B cell (primary cell): ENCODE results near the gene STK33. TPM values are rescaled to one million over a fixed set of nuclear protein-coding genes. Genes with fewer than 3 reads are reported as not detected.

ENCODE experiments used
- ATAC-seq: fragments of 200-7000 bp; cut with Tn5 transposase; one replicate; pipeline ENCODE4 v1.10.0; 2021; ENCODE audit warnings: low read depth, mild to moderate bottlenecking, moderate number of reproducible peaks, moderate library complexity
- CTCF ChIA-PET: fragments of 350-600 bp; sonication (Branson Sonifier 250); formaldehyde crosslinking; loops from one replicate; lab custom pipeline; 2021; ENCODE audit warnings: antibody characterized with exemption, inconsistent platforms; lab: Charles Lee
- POLR2A ChIA-PET: fragments of 350-600 bp; sonication (Branson Sonifier 250); formaldehyde crosslinking; loops from one replicate; lab custom pipeline; 2021; ENCODE audit warnings: antibody characterized with exemption; lab: Charles Lee
- DNase-seq: peaks from one replicate; pipeline ENCODE4 v3.0.0; 2013
- H2AFZ ChIP-seq: 2 replicates; pipeline ENCODE4 v1.6.1; 2012; ENCODE audit warnings: mild to moderate bottlenecking, low read depth, low read length; ENCODE audit not compliant: insufficient read depth, poor library complexity, severe bottlenecking
- H3K27ac ChIP-seq, 2 donors: 1 replicate in 1 of 2; 2 replicates in 1 of 2; pipeline ENCODE4 v1.5.1; 2012 to 2013; ENCODE audit warnings: low read length in 2 of 2, mild to moderate bottlenecking in 2 of 2, moderate library complexity in 1 of 2
- H3K27me3 ChIP-seq, 4 experiments: fragments of 200-600 bp in 1 of 4; sonication (generic) in 1 of 4; replicated peaks in 1 of 4; 1 replicate in 2 of 4; 2 replicates in 2 of 4; pipeline versions ENCODE4 v1.6.1 to v1.7.0; 2013 to 2016; ENCODE audit warnings: low read length in 3 of 4, mild to moderate bottlenecking in 2 of 4, mixed read lengths in 1 of 4, moderate library complexity in 1 of 4; ENCODE audit not compliant: insufficient read depth in 4 of 4, control insufficient read depth in 3 of 4; ENCODE audit errors: control extremely low read depth in 1 of 4
- H3K36me3 ChIP-seq, 2 experiments: replicated peaks in 1 of 2; 1 replicate in 1 of 2; 2 replicates in 1 of 2; pipeline versions ENCODE4 v1.6.1 to v1.7.1; 2013; ENCODE audit warnings: low read length in 1 of 2; ENCODE audit not compliant: insufficient read depth in 2 of 2, control insufficient read depth in 1 of 2; ENCODE audit errors: control extremely low read depth in 1 of 2, extremely low read depth in 1 of 2
- H3K4me1 ChIP-seq, 2 donors: fragments of 200-600 bp in 1 of 2; sonication (generic) in 1 of 2; 1 replicate in 1 of 2; 2 replicates in 1 of 2; pipeline versions ENCODE4 v1.5.1 to v1.6.1; 2013 to 2017; ENCODE audit warnings: low read length in 2 of 2; ENCODE audit not compliant: control insufficient read depth in 2 of 2, insufficient read depth in 2 of 2
- H3K4me2 ChIP-seq: replicated peaks from 2 replicates; pipeline ENCODE3; 2012; ENCODE audit warnings: mild to moderate bottlenecking, low read depth, low read length; ENCODE audit not compliant: poor library complexity, severe bottlenecking
- H3K4me3 ChIP-seq, 5 experiments: fragments of 200-600 bp in 1 of 5; sonication (generic) in 1 of 5; 1 replicate in 3 of 5; 2 replicates in 2 of 5; pipeline versions ENCODE4 v1.5.1 to v1.7.0; 2011 to 2016; ENCODE audit warnings: low read length in 4 of 5, mild to moderate bottlenecking in 4 of 5, low read depth in 2 of 5, control low read depth in 1 of 5, moderate library complexity in 1 of 5; ENCODE audit not compliant: insufficient read depth in 1 of 5; ENCODE audit errors: control extremely low read depth in 1 of 5, extremely low read depth in 1 of 5
- H3K79me2 ChIP-seq: fragments of 200-600 bp; sonication (generic); one replicate; pipeline ENCODE4 v1.6.0; 2016; ENCODE audit warnings: low read length; ENCODE audit not compliant: control insufficient read depth, insufficient read depth
- H3K9ac ChIP-seq: fragments of 200-600 bp; sonication (generic); 2 replicates; pipeline ENCODE4 v1.6.1; 2017; ENCODE audit warnings: mild to moderate bottlenecking, low read length, moderate library complexity
- H3K9me3 ChIP-seq, 3 donors: one replicate each; pipeline versions ENCODE4 v1.6.1 to v1.7.1; 2013; ENCODE audit warnings: low read length in 2 of 3; ENCODE audit not compliant: control insufficient read depth in 2 of 3, insufficient read depth in 1 of 3; ENCODE audit errors: control extremely low read depth in 1 of 3
- H4K20me1 ChIP-seq: 2 replicates; pipeline ENCODE4 v1.6.0; 2012; ENCODE audit warnings: mild to moderate bottlenecking, low read length; ENCODE audit not compliant: insufficient read depth, control insufficient read depth, poor library complexity, severe bottlenecking
- H3K27ac Mint-ChIP-seq: one replicate; pipeline ENCODE4 v1.8.0; 2021; ENCODE audit warnings: mixed read lengths
- H3K27me3 Mint-ChIP-seq: one replicate; pipeline ENCODE4 v1.8.0; 2021; ENCODE audit warnings: mixed read lengths
- H3K4me1 Mint-ChIP-seq: one replicate; pipeline ENCODE4 v1.8.0; 2021; ENCODE audit warnings: mixed read lengths
- H3K4me3 Mint-ChIP-seq: one replicate; pipeline ENCODE4 v1.8.0; 2021; ENCODE audit warnings: mixed read lengths
- H3K9me3 Mint-ChIP-seq: one replicate; pipeline ENCODE4 v1.8.0; 2022; ENCODE audit warnings: mixed read lengths; ENCODE audit not compliant: insufficient read depth
- EZH2 ChIP-seq: IDR thresholded peaks from 2 replicates; pipeline ENCODE4 v1.6.1; 2012; ENCODE audit warnings: borderline replicate concordance, low read depth, mild to moderate bottlenecking, moderate library complexity, low read length; ENCODE audit not compliant: insufficient read depth, poor library complexity, severe bottlenecking
- WGBS: methylation state at CpG from one replicate; pipeline ENCODE4 v1.1.5; 2013; ENCODE audit warnings: missing lambda C conversion rate; ENCODE audit not compliant: insufficient coverage; 5-methylcytosine and 5-hydroxymethylcytosine counted together
- intact Hi-C: fragments of 100-400 bp; cut with micrococcal nuclease; formaldehyde crosslinking; loops from one replicate; pipeline ENCODE4 v1.10.0; 2022
- polyA plus RNA-seq: library from polyadenylated mRNA; depleted of rRNA; stranded (reverse); fragments of >200 nt; gene quantifications from 2 replicates; pipeline ENCODE4 v1.2.3, GENCODE V29; 2012
- total RNA-seq, 2 donors: library from RNA; stranded (reverse); fragments of 120-200 nt in 1 of 2; gene quantifications; 1 replicate in 1 of 2; 2 replicates in 1 of 2; pipeline versions ENCODE4 v1.2.3 to v1.2.4, GENCODE V29; 2013 to 2022
- TF ChIP-seq, protein P1 (sequence below): fragments of 200-600 bp; IDR thresholded peaks from one replicate; pipeline ENCODE4 v1.8.0; 2022; ENCODE audit warnings: antibody characterized with exemption, mild to moderate bottlenecking

Gene STK33
- total and polyA plus RNA-seq, 2 donors (not counting 1 experiment from before 2014, with no cell fraction given), result 3.1 to 9.3 TPM

DNA sequence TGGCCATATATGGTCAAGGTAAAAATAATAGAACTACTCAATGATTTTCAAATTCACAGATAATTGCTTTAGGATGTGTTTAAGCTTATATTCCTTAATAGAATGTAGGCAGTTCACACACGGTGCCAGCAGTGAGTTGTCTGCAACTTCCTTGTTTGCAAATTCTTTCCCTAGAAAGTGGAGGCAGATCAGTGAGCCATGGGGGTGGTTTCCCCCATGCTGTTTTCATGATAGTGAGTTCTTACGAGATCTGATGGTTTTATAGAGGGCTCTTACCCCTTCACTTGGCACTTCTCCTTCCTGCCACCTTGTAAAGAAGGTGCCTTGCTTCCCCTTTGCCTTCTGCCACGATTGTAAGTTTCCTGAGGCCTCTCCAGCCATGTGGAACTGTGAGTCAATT is 218.6 kb downstream of the STK33 start:
- Mint-ChIP-seq H3K27me3 (peaks cover 4% of the 10 kb centered on the region), H3K9me3 (no peaks in the 10 kb centered on the region), H3K4me3 (no peak overlapping the region), H3K27ac (no peak overlapping the region), H3K4me1 (peaks cover 5% of the 10 kb centered on the region)
- ATAC-seq (no peak), DNase-seq (peak; percentile 23)
- peaks cover 0 to 2% (median 0%) of the 10 kb centered on the region in 3 donors for H3K9me3 ChIP-seq
- POLR2A ChIA-PET, result no interaction called here
- no peak overlapping the region for H3K4me2 ChIP-seq
- H3K27ac ChIP-seq, result no peak overlapping the region
- H3K9ac ChIP-seq, result no peak overlapping the region
- no CpG with 5 or more reads among the region's 3 CpGs for WGBS
- H3K4me3 ChIP-seq, result no peak overlapping the region
- H4K20me1 ChIP-seq, result no peaks in the 10 kb centered on the region
- H3K36me3 ChIP-seq, result no peaks in the 10 kb centered on the region
- H3K4me1 ChIP-seq, result peaks cover 7 to 11% of the 10 kb centered on the region in 2 donors
- CTCF ChIA-PET, result no interaction called here
- H3K27me3 ChIP-seq, result no peaks in the 10 kb centered on the region
- no peak overlapping the region for H2AFZ ChIP-seq
- TF ChIP-seq, protein P1, sequence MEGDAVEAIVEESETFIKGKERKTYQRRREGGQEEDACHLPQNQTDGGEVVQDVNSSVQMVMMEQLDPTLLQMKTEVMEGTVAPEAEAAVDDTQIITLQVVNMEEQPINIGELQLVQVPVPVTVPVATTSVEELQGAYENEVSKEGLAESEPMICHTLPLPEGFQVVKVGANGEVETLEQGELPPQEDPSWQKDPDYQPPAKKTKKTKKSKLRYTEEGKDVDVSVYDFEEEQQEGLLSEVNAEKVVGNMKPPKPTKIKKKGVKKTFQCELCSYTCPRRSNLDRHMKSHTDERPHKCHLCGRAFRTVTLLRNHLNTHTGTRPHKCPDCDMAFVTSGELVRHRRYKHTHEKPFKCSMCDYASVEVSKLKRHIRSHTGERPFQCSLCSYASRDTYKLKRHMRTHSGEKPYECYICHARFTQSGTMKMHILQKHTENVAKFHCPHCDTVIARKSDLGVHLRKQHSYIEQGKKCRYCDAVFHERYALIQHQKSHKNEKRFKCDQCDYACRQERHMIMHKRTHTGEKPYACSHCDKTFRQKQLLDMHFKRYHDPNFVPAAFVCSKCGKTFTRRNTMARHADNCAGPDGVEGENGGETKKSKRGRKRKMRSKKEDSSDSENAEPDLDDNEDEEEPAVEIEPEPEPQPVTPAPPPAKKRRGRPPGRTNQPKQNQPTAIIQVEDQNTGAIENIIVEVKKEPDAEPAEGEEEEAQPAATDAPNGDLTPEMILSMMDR, result no peak
- no peak for TF ChIP-seq EZH2
- intact Hi-C loops, result no loop called here
- H3K79me2 ChIP-seq, result no peaks in the 10 kb centered on the region

DNA sequence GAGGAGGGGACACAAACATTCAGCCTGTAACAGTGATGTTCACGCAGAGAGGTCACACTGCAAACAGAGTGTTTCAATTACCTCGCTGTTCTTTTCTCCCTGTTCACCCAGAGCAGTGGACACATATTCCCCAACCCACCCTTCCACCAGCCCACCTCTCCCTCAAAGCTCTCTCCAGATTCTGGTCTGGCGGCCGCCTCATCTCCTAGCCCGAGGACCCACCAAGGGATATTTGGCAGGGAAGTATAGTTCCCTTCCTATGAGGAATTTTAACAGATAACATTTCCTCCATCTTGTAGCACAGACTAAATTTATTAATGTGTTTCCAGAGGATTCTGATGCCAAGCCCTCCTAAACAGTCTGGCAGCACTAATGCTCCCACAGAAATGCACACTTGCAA is 219.3 kb downstream of the STK33 start:
- no peaks in the 10 kb centered on the region for H4K20me1 ChIP-seq
- no peaks in the 10 kb centered on the region for H3K36me3 ChIP-seq
- DNase-seq (no peak), ATAC-seq (no peak)
- no peak overlapping the region for H3K4me3 Mint-ChIP-seq
- H2AFZ ChIP-seq, result no peak overlapping the region
- no peaks in the 10 kb centered on the region for H3K79me2 ChIP-seq
- peaks cover 7 to 11% of the 10 kb centered on the region in 2 donors for H3K4me1 ChIP-seq
- H3K4me3 ChIP-seq, result no peak overlapping the region
- intact Hi-C loops, result no loop called here
- WGBS, result no CpG with 5 or more reads among the region's 5 CpGs
- no peaks in the 10 kb centered on the region for H3K27me3 ChIP-seq
- H3K9ac ChIP-seq, result no peak overlapping the region
- ChIA-PET POLR2A (no interaction called here), CTCF (no interaction called here)
- H3K27ac ChIP-seq, result no peak overlapping the region
- TF ChIP-seq, protein P1, result no peak
- TF ChIP-seq EZH2, result no peak
- H3K9me3 ChIP-seq, result peaks cover 0 to 2% (median 0%) of the 10 kb centered on the region in 3 donors
- peaks cover 4% of the 10 kb centered on the region for H3K27me3 Mint-ChIP-seq
- H3K4me2 ChIP-seq, result no peak overlapping the region
- H3K27ac Mint-ChIP-seq, result no peak overlapping the region
- H3K9me3 Mint-ChIP-seq, result no peaks in the 10 kb centered on the region
- peaks cover 5% of the 10 kb centered on the region for H3K4me1 Mint-ChIP-seq
